GM21515 (cell line): ENCODE results near the gene DIS3L.
"Not testable (repeated sequence)": the region's sequence is repeated elsewhere in the genome, so short reads cannot be mapped to it uniquely, and the experiment has no call there.

ENCODE experiments used
- ATAC-seq: cut with Tn5 transposase; IDR thresholded peaks from one replicate; pipeline ENCODE4 v1.9.1; 2021; ENCODE audit not compliant: unreplicated experiment

DIS3L gene

DNA sequence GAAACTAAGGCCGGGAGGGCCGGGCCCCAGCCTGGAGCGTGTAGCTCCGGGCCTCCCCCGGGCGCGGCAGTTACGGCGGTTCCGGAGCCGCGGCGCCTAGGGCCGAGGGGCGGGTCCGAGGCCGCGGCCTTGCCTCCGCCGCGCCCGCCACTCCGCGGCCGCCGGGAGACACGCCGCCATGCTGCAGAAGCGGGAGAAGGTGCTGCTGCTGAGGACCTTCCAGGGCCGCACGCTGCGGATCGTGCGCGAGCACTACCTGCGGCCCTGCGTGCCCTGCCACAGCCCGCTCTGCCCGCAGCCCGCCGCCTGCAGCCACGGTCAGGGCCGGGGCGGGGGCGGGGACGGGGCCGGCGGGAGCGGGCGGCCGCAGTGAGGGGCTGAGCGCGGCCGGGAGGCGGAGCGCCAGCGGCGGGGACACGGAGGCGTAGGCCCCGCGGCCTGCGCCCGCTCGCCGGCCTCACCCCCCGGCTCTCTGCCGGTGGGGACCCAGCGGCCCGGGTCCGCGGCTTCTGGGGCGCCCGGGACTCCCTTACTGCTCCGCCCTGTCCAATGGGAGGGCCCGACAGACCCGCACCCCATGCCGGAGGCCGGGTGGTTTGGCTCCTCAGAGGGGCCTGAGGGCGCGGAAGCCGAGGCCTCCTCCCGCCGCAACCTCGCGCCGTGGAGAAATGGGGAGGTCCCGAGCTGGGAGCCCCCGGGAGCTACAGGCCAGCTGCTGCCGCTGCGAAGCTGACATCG lies at the start of gene DIS3L:
Gene DIS3L (plus strand): TSS at position 150 of the 738 bp plus-strand sequence. CDS start 29 bp downstream, at position 179.
- peak; percentile 61 for ATAC-seq

DNA sequence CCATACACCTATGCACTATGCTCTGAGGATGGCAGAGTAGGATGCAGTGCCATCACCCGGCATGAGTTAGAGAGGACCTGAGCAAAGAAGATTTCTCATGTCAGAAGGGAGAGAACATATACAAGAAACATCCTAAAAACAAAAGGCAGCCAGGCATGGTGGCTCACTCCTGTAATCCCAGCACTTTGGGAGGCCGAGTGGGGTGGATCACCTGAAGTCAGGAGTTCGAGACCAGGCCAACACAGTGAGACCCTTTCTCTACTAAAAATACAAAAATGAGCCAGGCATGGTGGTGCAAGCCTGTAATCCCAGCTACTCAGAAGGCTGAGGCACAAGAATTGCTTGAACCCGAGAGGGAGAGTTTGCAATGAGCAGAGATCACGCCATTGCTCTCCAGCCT lies 47.5 kb upstream of the DIS3L start:
- ATAC-seq = not testable (repeated sequence)

DNA sequence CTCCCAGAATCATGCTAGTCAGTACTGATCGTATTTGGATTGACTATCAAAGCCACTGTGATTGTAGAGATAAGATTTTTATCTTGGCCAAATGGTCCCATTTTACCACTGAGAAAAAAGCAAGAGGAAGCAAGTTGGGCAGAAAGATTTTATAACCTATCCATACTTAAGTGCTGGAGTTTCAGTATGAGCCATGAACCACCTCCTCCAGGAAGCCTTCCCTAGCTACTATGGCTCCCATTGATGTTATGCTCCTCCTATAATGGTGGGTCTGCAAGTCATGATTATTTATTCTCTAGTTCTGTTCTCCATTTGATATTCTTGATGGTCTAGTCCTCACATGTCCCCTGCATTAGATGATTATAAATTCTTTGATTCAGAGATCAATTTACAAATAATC lies 46.4 kb upstream of the DIS3L start:
- no peak for ATAC-seq

DNA sequence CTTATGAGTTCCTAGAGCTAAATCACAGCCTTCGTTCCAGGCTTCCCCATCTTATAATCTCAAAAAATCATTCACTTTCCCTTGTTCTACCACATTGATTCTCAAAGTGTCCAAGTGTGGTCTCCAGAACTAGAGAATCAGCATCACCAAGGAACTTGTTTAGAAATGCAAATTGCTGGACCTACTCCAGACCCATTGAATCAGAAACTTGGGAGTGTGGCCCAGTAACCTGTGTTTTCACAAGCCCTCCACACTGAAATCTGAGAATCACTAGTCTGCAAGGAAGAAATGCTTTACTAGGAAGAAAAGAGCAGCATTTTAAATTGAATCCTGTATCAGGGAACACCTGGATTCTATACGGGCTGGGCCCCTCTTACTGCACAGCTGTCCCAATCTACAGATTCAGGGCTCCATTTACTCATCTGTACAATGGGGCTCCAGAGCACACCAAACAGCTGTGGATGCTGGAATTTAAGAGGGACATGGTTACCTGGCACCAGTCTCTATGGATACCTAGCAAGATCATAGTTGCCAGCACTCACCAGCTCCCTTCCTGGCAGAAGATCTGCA lies 43.7 kb upstream of the DIS3L start:
- no peak for ATAC-seq

DNA sequence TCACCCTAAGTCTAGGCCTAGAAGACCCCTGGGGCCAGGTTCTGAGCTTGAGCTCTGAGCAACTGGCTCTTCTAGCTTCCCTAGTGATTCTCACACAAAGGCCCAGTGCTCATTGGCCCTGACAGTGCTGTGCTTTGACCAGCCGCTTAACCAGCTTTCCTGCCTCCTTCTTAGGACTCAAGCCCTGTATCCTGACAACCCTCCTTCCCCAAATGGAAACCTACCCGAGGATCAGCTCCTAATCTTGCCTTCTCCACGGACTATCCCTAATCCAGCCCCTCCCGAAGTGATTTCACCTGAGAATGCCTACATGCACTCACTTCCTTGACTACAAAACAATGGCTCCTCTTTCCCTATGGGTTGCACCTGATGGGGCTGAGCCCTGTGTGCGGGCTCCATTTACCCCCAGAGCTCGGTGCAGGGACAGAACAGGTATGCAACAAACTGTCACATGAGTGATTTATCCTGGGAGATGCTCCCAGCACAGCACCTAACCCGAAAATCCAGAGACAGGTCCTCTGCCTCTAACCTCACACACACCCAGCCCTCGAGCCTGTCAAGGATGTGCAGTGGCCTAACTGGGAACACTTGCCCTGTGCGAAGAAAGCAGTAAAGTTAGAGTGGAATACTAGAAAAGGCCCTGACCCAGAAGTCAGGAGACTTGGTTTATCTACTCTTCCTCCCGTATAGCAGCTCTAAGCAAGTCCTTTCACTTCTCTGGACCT lies 42.1 kb upstream of the DIS3L start:
- no peak for ATAC-seq

DNA sequence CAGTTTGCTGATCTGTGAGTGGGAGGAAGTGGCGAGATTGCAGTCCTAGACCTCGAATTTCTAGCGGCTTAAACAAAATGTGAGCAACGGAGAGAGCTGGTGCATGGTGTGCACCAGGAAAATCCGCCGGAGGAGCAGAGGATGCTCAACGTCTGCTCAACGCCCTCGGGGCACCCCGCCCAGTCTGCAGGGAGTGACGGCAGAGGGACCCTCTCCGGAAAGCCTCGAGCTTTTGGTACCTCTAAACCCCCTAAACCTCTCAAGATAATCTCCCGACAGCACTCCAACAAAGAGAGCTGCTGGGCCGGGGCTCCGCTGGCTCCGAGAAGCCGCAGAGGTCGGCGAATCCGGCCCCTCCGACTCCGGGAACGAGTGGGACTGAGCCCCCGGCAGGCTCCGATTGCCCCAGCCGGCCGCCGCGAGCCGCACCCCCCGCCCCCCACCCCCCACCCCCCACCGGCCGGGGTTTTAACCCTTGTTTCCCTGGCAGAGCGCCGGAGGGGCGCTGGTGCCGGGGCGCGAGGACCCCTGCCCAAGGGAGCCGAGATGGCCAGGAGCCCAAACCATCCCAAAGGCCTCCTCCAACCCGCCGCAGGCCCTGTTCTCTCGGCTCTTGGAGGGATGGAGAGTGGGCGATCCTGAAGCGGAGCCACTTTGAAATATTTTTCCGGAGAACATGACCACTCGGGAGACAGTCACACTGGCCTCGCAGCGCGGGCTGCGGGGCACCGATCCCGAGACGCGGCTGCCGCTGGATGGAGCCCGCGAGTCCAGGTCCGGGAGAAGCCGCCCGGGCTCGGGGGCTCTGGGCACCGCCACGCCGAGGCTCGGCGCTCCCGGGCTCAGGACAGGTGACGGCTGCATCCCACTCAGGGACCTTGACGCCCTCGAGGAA lies 41.3 kb upstream of the DIS3L start:
- ATAC-seq = no peak

DNA sequence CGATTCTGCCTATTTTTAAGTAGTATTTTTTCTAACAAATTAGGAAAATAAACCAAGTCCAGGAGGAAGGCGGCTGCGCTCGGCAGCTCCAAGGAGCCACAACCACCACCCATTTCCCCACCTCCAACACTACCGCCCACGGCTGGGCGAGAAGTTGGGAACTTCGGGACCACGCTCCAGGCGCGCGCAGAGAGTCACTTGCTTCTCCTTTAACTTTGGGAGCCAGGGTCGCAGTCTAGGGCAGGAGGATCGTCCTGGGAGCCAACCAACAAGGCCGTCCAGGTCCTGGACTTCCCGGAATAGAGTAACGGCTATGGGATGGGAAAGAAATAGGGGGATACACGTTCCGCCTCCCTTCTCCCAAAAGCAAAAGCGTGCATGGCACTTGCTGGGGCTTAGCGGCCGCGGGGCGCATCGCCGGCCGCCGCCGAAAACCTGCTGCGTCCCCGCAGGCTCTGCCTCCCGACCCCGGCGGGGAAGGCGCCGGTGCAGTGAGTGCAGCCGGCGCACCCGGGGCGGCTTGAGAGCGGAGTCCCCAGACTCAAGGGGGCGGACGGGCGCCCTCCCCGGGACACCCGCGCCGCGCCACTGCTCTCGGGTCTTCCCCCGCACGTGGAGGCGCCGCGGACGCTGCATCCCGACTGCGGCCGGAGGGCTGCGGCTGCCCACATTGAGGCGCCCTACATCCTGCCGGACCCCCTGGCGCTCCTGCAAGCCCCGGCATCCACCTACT lies 40.5 kb upstream of the DIS3L start:
- no peak for ATAC-seq

DNA sequence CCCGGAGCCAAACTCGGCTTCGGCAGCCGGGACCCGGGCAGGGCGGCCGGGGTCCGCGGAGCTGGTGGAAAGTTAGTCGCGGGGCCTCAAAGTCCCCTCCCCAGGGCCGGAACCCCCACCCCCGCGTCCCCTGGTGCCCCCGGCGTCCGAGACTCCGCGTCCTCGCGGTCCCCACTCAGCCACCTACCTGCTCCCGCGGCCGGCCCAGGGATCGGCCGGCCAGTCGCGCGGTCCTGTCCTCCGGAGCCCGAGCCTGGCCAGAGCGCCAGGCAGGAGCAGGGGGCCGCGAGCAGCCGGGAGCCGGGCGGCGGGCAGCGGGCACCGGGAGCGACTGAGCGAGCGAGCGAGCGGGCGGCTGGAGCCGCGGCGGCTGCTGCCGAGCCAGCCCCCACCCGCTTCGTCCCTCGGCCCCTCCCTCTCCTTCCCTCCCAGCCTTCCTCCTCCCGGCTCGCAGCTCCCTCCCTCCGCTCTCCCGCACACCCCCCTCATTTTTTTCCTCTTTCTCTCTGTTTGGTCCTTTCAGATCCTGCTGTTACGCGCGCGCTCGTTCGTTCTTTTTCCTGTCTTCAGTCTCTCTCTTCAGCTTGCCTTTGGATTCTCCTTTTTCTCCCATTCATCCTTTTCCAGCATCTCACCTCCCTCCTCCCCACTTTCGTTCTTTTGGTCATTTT lies 39.8 kb upstream of the DIS3L start, which contains the start of gene MEGF11:
Gene MEGF11 (minus strand): TSS at position 333 of the 671 bp plus-strand sequence. CDS start 125,347 bp downstream, outside the sequence.
- ATAC-seq = no peak

DNA sequence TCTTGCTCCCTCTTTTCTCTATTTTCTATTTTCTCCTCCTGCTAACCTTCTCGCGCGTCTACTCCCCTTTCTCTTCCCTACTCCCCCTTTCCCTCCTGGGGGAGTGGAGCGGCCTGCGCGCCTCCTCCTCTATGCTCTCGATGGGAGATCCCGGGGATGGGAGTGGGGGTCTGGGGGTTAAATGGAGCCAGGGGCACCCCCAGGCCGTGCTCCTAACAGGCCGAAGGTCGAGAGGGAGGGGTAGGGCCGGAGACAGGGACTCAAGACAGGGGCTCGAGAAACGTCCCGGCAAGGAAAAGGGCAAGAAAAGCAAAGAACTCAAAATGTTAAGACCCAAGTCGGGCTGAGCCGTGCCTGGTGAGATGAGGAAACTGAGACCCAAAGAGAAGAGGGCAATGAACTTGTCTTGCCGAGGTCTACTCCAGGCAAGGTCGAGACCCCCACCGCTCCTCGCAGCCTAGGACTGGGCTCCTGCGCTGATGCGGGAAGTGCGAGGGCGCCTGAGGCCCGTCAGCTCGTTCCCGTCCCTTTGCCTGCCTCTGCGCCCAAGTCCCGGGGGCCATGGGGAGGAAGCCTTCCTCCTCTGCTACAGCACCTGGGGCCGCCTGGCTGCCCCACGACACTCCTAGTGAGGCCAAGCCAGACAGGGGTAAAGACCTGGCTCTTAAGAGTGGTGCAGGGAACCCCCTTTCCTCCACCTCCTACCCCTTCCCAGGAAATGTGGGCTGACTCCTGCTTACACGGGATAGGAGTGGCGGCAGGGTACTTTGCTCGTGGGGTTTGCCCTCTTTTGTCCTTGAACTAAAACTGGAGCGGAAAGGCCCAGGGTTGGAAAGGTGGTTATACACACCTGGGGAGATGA lies 39.0 kb upstream of the DIS3L start:
- no peak for ATAC-seq

DNA sequence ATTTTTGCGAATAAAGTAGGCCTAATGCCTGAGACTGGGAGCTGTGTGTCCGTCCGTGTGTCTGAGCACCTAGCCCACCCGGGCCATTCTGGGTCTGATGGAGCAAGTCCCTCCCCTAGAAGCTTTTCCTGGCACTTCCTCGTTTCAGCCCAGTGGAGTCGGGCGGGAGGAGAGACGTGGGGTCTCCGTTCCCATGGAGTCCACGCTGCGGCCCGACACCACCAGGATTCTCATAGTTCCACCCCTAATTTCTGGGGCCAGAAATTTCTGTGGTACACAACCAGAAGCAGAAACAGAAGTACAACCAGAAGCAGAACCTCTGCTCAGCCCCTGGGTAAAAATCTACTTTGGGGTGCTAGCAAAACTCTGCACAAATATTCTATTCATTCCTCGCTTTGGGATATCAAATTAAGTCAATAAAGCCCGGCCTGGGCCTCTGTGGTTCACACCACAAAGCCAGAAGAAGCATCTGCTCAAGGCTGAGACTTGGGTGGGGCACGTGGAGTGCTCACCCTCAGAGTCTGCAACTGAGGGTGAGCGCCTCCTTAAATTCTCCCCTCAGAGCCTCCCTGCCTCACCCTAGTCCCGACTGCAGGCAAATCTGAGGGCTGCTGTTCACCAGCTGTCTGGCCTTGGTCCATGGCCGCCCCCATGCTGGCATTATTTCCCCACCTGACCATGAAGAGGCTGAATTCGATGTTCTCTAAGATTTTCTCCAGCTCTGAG lies 38.3 kb upstream of the DIS3L start:
- ATAC-seq = no peak

DNA sequence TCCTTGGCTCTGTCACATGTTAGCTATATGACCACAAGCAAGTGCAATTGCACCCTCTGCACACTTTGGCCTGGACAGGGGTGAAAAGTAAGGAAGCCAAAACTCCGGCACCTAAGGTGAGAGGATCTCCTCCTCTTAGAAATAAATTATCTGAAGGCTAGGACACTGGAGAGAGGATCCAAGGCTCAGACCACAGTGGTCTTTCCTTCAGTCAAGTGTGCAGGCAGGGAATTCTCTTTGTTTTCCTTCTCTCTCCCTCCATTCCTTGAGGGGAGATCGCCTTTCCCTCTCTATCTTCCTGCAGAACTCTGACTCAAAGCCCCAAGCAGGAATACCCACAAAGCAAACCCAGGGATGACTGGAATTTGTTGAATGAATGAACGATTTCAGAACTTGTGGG lies 36.7 kb upstream of the DIS3L start:
- ATAC-seq = no peak

DNA sequence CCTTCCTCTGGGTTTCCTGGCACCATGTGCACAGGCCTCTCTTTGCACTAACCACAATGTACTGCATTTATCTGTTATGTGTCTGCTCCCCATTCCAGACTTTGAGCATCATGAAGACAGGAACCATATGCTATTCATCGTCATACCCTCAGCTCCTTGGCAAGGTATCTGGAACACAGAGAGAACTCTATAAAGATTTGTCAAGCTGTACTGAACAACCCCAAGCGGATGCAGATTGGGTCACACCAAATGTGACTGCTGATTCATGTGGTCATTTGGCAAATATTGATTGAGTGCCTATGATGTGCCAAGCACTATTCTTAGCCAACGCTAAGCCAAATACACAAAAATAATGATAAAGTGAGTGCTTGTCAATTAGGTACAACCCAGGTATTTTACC lies 32.3 kb upstream of the DIS3L start:
- no peak for ATAC-seq

DNA sequence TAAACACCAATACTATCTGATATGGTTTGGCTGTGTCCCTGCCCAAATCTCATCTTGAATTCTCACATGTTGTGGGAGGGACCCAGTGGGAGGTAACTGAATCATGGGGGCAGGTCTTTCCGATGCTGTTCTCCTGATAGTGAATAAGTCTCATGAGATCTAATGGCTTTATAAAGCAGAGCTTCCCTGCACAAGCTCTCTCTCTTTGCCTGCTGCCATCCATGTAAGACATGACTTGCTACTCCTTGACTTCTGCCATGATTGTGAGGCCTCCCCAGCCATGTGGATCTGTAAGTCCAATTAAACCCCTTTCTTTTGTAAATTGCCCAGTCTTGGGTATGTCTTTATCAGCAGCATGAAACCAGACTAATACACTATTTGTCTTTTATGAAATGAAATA lies 30.5 kb upstream of the DIS3L start:
- ATAC-seq = not testable (repeated sequence)

DNA sequence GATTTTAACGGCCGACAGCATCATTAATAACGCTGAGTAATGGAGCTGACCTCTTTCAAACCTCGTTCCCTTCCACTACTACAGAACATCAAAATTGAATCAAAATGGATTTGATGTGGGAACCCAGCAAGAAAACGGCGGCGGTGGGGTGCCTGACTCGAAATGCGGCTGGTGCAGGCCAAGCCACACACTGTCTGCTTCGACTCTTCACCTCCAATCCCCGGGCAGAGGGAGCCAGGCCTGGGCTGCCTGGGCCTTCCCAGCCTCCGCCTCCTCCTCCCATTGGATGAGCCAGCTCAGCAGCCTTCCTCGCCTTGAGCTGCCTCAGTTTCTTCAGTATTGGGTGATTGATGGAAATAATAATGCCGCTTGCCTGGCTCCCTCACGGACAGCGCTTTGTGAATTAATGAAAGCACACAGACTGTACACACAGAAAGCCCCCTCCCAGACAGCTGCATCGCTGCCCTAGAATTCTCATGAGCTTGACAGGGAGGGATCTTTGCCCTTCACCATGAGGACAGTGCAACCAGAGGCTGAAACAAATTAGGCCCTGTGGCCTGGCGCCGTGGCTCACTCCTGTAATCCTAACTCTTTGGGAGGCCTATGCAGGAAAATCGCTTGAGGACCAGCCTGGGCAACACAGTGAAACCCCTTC lies 28.4 kb upstream of the DIS3L start:
- no peak for ATAC-seq

DNA sequence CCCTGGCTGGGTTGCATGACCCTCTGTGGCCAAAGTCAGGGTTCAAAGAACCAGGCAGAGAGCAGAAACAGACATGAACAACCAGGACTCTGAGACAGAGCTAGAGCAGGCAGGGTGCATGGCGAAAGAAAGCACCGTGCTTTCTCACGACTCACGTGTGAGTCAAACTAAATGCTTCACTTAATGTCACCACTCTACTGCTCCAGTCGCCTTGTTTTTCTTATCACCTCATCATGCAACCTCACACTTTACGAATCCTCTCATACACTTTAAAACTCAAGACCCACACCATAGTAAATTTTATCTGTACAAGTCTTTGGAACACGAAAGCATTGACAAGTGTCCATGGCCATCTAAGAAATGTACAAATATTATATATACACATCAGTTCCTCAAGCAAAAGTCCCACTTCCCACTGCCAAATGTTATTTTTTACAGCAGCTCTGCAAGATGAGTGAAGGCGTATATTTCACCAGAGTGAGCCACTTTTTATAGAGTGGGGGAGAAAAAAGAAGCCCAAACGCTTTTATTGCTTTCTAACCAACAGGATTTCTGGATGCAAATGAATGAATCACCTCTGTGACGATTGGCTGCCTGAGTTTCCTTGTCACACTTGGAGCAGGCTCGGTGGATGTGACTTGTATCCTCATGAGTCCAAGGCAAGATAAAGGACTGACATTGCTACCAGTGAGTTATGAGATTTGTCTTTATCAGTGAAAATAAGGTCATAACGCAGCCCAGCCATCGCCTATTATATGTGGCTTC lies 23.9 kb upstream of the DIS3L start:
- no peak for ATAC-seq

DNA sequence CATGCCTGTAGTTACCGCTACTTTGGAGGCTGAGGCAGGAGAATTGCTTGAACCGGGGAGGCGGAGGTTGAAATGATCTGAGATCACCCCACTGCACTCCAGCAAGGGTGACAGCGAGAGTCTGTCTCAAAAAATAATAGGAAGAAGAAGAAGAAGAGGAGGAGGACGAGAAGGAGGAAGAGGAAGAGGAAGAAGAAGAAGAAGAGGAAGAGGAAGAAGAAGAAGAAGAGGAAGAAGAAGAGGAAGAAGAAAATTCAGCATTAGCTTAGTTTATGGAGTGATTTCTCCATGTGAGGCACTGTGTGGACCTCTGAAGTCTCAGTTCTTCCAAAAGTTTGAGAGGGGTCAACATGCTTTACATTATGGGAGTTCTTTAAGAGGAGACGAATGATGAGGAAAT lies 22.4 kb upstream of the DIS3L start:
- no peak for ATAC-seq

DNA sequence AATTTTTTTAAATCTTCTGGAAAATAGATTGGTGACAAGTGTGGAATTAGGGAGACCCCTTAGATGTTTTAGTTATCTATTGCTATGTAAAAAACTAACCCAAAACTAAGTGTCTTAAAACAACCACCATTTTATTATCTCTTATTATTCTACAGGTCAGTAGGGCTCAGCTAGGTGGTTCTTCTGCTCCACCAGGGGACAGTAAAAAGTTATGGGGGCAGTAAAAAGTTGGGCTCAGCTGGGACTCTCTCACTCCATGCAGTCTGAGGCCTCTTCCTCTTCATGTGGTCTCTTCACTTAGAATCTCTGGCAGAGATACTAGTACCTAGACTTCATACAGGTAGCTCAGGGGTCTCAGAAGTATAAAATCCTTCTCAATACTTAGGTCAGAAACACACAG lies 18.0 kb upstream of the DIS3L start:
- ATAC-seq = no peak
